Right lobe of liver (tissue), 6 donors: ENCODE results near the gene LINC01488. TPM values are rescaled to one million over a fixed set of nuclear protein-coding genes. Genes with fewer than 3 reads are reported as not detected.

Experiments
- ATAC-seq, 4 donors: fragments of 200-7000 bp; cut with Tn5 transposase; one replicate each; pipeline ENCODE4 v1.9.1; 2020; ENCODE audit warnings: mild to moderate bottlenecking in 4 of 4, moderate library complexity in 4 of 4
- DNase-seq, 3 donors: peaks; one replicate each; pipeline ENCODE4 v3.0.0-alpha.2; 2020
- H3K27ac ChIP-seq, 3 donors: fragments of 200-600 bp; one replicate each; pipeline ENCODE4 v1.8.0; 2022
- H3K27me3 ChIP-seq, 2 donors: fragments of 200-600 bp; one replicate each; pipeline ENCODE4 v1.8.0; 2022
- H3K36me3 ChIP-seq, 4 donors: fragments of 200-600 bp; sonication (generic) in 1 of 4; one replicate each; pipeline versions ENCODE4 v1.5.1 to v1.8.0; 2017 to 2022; ENCODE audit warnings: control low read depth in 1 of 4
- H3K4me1 ChIP-seq, 4 donors: fragments of 200-600 bp; sonication (generic) in 1 of 4; one replicate each; pipeline versions ENCODE4 v1.5.1 to v1.8.0; 2017 to 2022; ENCODE audit warnings: control low read depth in 1 of 4
- H3K4me3 ChIP-seq, 3 donors: fragments of 200-600 bp; one replicate each; pipeline ENCODE4 v1.8.0; 2022
- H3K9me3 ChIP-seq, 4 donors: fragments of 200-600 bp; sonication (generic) in 1 of 4; one replicate each; pipeline versions ENCODE4 v1.5.1 to v1.8.0; 2017 to 2022; ENCODE audit warnings: control low read depth in 1 of 4
- POLR2A ChIP-seq: fragments of 450-650 bp; IDR thresholded peaks from one replicate; pipeline ENCODE4 v1.6.1; 2017; ENCODE audit warnings: antibody characterized with exemption, mild to moderate bottlenecking
- WGBS: methylation state at CpG from one replicate; pipeline ENCODE4 v1.1.6; 2018; ENCODE audit warnings: low coverage, low lambda C conversion rate; ENCODE audit not compliant: insufficient coverage; ENCODE audit errors: missing lambda C conversion rate; 5-methylcytosine and 5-hydroxymethylcytosine counted together
- intact Hi-C, 2 donors: fragments of 100-400 bp; cut with DNase I; formaldehyde crosslinking; loops; one replicate each; pipeline versions ENCODE4 v1.11.2 to v1.14.1; 2022
- total RNA-seq, 6 experiments: library from RNA; depleted of rRNA in 2 of 6; stranded (reverse); fragments of >200 nt in 2 of 6; fragmentation: NEBNext Ultra II Directional in 3 of 6; extraction: Animal tissue kit (Norgen Biotek cat#: 25700) in 3 of 6; gene quantifications; one replicate each; pipeline versions ENCODE4 v1.1.0 to v1.2.4, GENCODE V29; 2016 to 2023
- TF ChIP-seq, protein P1 (sequence below), 4 donors: fragments of 200-600 bp in 3 of 4; fragments of 450-650 bp in 1 of 4; IDR thresholded peaks; one replicate each; pipeline versions ENCODE4 v1.5.1 to v1.8.0; 2016 to 2022; ENCODE audit warnings: antibody characterized with exemption in 4 of 4, mild to moderate bottlenecking in 2 of 4
- donor health status: DM: no; HTN: yes; CAD: no.
- donor health status: DM: no; HTN: no; CAD: no.
- donor health status: DM: no; HTN: no; CAD: no.
- donor health status: DM: no; HTN: yes; CAD: no.
- donor health status: DM: no; HTN: yes; CAD: no.

Gene LINC01488
- total RNA-seq, 6 experiments from 2014 or later, result 0.63 to 22.9 (median 1.1) TPM; not detected in 1

- H3K9me3 ChIP-seq, result no peaks in the 10 kb centered on the region
- ATAC-seq, result no peak
- peak in 1 of 3 donors; percentile 9 for DNase-seq
- no peaks in the 10 kb centered on the region for H3K4me1 ChIP-seq
- no peaks in the 10 kb centered on the region for H3K36me3 ChIP-seq
- H3K27ac ChIP-seq, result no peak overlapping the region
- TF ChIP-seq, protein P1, sequence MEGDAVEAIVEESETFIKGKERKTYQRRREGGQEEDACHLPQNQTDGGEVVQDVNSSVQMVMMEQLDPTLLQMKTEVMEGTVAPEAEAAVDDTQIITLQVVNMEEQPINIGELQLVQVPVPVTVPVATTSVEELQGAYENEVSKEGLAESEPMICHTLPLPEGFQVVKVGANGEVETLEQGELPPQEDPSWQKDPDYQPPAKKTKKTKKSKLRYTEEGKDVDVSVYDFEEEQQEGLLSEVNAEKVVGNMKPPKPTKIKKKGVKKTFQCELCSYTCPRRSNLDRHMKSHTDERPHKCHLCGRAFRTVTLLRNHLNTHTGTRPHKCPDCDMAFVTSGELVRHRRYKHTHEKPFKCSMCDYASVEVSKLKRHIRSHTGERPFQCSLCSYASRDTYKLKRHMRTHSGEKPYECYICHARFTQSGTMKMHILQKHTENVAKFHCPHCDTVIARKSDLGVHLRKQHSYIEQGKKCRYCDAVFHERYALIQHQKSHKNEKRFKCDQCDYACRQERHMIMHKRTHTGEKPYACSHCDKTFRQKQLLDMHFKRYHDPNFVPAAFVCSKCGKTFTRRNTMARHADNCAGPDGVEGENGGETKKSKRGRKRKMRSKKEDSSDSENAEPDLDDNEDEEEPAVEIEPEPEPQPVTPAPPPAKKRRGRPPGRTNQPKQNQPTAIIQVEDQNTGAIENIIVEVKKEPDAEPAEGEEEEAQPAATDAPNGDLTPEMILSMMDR (IDR thresholded peaks at IDR 0.05), result no peak
- no peak for TF ChIP-seq POLR2A
- intact Hi-C loops, result no loop called here
- WGBS, result 87% methylated on average over 5 of the region's 5 CpGs
- H3K4me3 ChIP-seq, result no peak overlapping the region
- no peaks in the 10 kb centered on the region for H3K27me3 ChIP-seq
Observed at GRCh38 chr11:69518081-69518950, 36.9 kb downstream of the LINC01488 start.

GRCh38 chr11:69520186-69520916 lies 38.9 kb downstream of the LINC01488 start:
- peak in 1 of 3 donors; percentile 0 for DNase-seq
- 90% methylated on average over 1 of the region's 1 CpG for WGBS
- ATAC-seq, result no peak
- intact Hi-C loops, result no loop called here
- no peaks in the 10 kb centered on the region for H3K36me3 ChIP-seq
- no peak overlapping the region for H3K4me3 ChIP-seq
- no peaks in the 10 kb centered on the region for H3K4me1 ChIP-seq
- no peaks in the 10 kb centered on the region for H3K9me3 ChIP-seq
- H3K27ac ChIP-seq, result no peak overlapping the region
- no peaks in the 10 kb centered on the region for H3K27me3 ChIP-seq
- TF ChIP-seq, protein P1 (IDR thresholded peaks at IDR 0.05), result no peak
- TF ChIP-seq POLR2A, result no peak

DNA sequence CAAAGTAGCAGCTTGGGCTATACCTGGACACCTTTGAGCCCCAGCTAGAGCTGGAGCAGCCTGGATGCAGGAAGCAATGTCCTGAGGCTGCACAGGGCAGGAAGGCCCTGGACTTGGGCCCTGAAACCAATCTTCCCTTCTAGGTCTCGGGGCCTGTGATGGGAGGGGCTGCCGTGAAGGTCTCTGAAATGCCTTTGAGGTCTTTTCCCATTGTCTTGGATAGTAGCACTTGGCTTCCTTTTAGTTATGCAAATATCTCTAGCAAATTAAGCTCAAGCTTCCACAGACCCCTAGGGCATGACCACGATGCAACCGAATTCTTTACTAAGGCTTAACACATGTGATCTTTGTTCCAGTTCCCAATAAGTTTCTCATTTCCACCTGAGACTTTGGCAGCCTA lies 40.0 kb downstream of the LINC01488 start:
- H3K27ac ChIP-seq, result no peak overlapping the region
- peak in 2 of 3 donors; percentile 0 to 21 for DNase-seq
- 58% methylated on average over 2 of the region's 4 CpGs for WGBS
- H3K36me3 ChIP-seq, result no peaks in the 10 kb centered on the region
- TF ChIP-seq, protein P1 (IDR thresholded peaks at IDR 0.05), result no peak
- no peaks in the 10 kb centered on the region for H3K9me3 ChIP-seq
- ATAC-seq, result no peak
- H3K4me3 ChIP-seq, result no peak overlapping the region
- no peaks in the 10 kb centered on the region for H3K4me1 ChIP-seq
- H3K27me3 ChIP-seq, result no peaks in the 10 kb centered on the region
- intact Hi-C loops, result no loop called here

- ATAC-seq (no peak), DNase-seq (peak in 1 of 3 donors; percentile 0)
- H3K9me3 ChIP-seq, result no peaks in the 10 kb centered on the region
- no peaks in the 10 kb centered on the region for H3K36me3 ChIP-seq
- intact Hi-C loops, result no loop called here
- H3K27me3 ChIP-seq, result no peaks in the 10 kb centered on the region
- H3K4me3 ChIP-seq, result no peak overlapping the region
- no peak overlapping the region for H3K27ac ChIP-seq
- H3K4me1 ChIP-seq, result no peaks in the 10 kb centered on the region
- TF ChIP-seq, protein P1 (IDR thresholded peaks at IDR 0.05), result no peak
- no peak for TF ChIP-seq POLR2A
- WGBS, result 71% methylated on average over 1 of the region's 3 CpGs
Observed at GRCh38 chr11:69523453-69523852, 42.0 kb downstream of the LINC01488 start.
